SKM-1 treated with dmso at 0.1 percent for 144 hours (cell line): ENCODE results near the gene OSTN.

Source experiments
- DNase-seq: peaks from one replicate; lab custom pipeline; 2025; ENCODE audit not compliant: unreplicated experiment; lab: John Stamatoyannopoulos, UW

OSTN gene

DNA sequence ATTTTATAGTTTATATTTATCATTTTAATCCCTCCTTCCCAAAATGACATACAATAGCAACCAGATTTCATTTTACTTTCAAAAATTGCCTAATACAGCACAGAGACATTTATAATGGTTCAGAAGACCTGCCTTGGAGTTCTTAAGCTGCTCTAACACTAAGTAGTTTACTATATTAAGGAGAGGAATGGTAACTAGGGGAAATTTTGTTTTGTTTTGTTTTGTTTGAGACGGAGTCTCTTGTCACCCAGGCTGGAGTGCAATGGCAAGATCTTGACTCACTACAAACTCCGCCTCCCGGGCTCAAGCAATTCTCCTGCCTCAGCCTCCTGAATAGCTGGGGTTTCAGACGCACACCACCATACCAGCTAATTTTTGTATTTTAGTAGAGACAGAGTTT, 107.4 kb downstream of the OSTN start:
- DNase-seq, result no peak

- no peak for DNase-seq
Observed at GRCh38 chr3:191307341-191307740, 108.3 kb downstream of the OSTN start.

DNA sequence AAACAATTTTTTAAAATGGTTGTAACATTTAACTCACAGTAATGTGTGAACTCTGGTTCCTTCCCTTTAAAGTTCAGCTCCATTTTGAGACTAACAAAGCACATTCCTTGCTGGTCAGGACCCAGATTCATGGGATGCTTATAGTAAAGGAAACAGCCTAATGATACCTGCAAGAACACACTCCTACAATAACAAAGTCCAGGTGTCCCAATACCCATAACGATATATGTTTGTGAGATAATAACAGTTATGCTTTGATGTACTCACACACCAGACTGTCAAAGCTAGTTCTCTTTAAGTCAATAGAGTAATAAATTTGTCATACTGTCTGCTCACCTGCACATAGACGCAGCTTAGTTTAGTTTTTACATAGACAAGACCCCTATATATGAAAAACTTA, 114.3 kb downstream of the OSTN start:
- no peak for DNase-seq

GRCh38 chr3:191314109-191314728, 115.2 kb downstream of the OSTN start:
- no peak for DNase-seq
